HL-60 (cell line): Measurements from ENCODE around the gene AMBP.

Source experiments
- CTCF ChIP-seq: IDR thresholded peaks from one replicate; pipeline ENCODE4 v1.5.1; 2011; ENCODE audit warnings: low read length, control low read depth, inconsistent platforms; ENCODE audit not compliant: insufficient read depth
- POLR2AphosphoS5 ChIP-seq: IDR thresholded peaks from 2 replicates; pipeline ENCODE4 v1.6.1; 2012; ENCODE audit warnings: low read depth
- TF ChIP-seq, protein P1 (sequence below): IDR thresholded peaks from 2 replicates; pipeline ENCODE4 v1.6.1; 2012; ENCODE audit warnings: low read depth; ENCODE audit not compliant: insufficient replicate concordance

GRCh38 chr9:114061830-114062474 is 16.1 kb downstream of the AMBP start:
- TF ChIP-seq POLR2AphosphoS5 (no peak), CTCF (no peak)
- TF ChIP-seq, protein P1, sequence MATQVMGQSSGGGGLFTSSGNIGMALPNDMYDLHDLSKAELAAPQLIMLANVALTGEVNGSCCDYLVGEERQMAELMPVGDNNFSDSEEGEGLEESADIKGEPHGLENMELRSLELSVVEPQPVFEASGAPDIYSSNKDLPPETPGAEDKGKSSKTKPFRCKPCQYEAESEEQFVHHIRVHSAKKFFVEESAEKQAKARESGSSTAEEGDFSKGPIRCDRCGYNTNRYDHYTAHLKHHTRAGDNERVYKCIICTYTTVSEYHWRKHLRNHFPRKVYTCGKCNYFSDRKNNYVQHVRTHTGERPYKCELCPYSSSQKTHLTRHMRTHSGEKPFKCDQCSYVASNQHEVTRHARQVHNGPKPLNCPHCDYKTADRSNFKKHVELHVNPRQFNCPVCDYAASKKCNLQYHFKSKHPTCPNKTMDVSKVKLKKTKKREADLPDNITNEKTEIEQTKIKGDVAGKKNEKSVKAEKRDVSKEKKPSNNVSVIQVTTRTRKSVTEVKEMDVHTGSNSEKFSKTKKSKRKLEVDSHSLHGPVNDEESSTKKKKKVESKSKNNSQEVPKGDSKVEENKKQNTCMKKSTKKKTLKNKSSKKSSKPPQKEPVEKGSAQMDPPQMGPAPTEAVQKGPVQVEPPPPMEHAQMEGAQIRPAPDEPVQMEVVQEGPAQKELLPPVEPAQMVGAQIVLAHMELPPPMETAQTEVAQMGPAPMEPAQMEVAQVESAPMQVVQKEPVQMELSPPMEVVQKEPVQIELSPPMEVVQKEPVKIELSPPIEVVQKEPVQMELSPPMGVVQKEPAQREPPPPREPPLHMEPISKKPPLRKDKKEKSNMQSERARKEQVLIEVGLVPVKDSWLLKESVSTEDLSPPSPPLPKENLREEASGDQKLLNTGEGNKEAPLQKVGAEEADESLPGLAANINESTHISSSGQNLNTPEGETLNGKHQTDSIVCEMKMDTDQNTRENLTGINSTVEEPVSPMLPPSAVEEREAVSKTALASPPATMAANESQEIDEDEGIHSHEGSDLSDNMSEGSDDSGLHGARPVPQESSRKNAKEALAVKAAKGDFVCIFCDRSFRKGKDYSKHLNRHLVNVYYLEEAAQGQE, result no peak
